Activated naive CD4-positive, alpha-beta T cell treated with anti-CD3 and anti-CD28 coated beads, Interleukin-2, amount 50 U/mL, for 24 hours (primary cell): ENCODE data around the gene TLR6.
"Not testable (repeated sequence)": the region's sequence is repeated elsewhere in the genome, so short reads cannot be mapped to it uniquely, and the experiment has no call there.

ENCODE experiments used
- H3K27ac Mint-ChIP-seq: one replicate; pipeline ENCODE4 v1.8.0; 2021; ENCODE audit warnings: mild to moderate bottlenecking, mixed read lengths
- H3K27me3 Mint-ChIP-seq: one replicate; pipeline ENCODE4 v1.8.0; 2021; ENCODE audit warnings: mixed read lengths
- H3K36me3 Mint-ChIP-seq: one replicate; pipeline ENCODE4 v1.8.0; 2021; ENCODE audit warnings: mixed read lengths
- H3K4me1 Mint-ChIP-seq: one replicate; pipeline ENCODE4 v1.8.0; 2021; ENCODE audit warnings: mixed read lengths
- H3K4me3 Mint-ChIP-seq: one replicate; pipeline ENCODE4 v1.8.0; 2021; ENCODE audit warnings: mild to moderate bottlenecking, mixed read lengths
- H3K9me3 Mint-ChIP-seq: one replicate; pipeline ENCODE4 v1.8.0; 2021; ENCODE audit warnings: mixed read lengths

The TLR6 gene

GRCh38 chr4:38818441-38818976 is 38.1 kb downstream of the TLR6 start:
- peaks cover 13% of the 10 kb centered on the region for H3K9me3 Mint-ChIP-seq
- no peak overlapping the region for H3K27ac Mint-ChIP-seq
- peaks cover 19% of the 10 kb centered on the region for H3K4me1 Mint-ChIP-seq
- H3K27me3 Mint-ChIP-seq: no peaks in the 10 kb centered on the region
- H3K36me3 Mint-ChIP-seq: peaks cover 7% of the 10 kb centered on the region
- H3K4me3 Mint-ChIP-seq: no peak overlapping the region

DNA sequence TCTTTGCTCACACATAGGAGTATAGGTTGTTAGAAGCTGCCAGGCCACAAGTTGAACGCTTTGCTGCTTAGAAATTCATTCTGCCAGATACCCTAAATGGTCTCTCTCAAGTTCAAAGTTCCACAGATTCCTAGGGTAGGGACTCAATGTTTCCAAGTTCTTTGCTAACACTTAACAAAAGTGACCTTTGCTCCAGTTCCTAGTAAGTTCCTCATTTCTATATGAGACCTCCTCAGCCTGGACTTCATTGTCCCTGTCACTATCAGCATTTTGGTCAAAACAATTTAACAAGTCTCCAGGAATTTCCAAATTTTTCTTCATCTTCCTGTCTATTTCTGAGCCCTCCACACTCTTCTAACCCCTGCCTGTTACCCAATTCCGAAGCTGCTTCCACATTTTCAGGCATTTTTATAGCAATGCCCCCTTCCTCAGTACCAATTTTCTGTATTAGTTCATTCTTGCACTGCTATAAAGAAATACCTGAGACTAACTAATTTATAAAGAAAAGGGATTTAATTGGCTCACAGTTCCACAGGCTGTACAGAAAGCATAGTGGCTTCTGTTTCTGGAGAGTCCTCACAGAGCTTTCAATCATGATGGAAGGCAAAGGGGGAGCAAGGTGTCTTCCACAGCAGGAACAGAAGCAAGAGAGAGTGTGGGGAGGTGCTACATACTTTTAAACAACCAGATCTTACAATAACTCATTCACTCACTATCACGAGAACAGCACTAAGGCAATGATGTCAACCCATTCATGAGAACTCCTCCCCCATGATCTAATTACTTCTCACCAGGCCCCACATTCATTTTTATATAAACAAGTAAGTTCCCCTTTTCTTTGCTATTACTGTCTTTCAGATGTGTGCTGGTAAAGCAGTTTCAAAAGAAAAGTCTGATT is 40.5 kb downstream of the TLR6 start:
- H3K27ac Mint-ChIP-seq: no peak overlapping the region
- peaks cover 19% of the 10 kb centered on the region for H3K4me1 Mint-ChIP-seq
- H3K4me3 Mint-ChIP-seq: no peak overlapping the region
- H3K36me3 Mint-ChIP-seq: peaks cover 2% of the 10 kb centered on the region
- H3K9me3 Mint-ChIP-seq: peaks cover 8% of the 10 kb centered on the region
- no peaks in the 10 kb centered on the region for H3K27me3 Mint-ChIP-seq

DNA sequence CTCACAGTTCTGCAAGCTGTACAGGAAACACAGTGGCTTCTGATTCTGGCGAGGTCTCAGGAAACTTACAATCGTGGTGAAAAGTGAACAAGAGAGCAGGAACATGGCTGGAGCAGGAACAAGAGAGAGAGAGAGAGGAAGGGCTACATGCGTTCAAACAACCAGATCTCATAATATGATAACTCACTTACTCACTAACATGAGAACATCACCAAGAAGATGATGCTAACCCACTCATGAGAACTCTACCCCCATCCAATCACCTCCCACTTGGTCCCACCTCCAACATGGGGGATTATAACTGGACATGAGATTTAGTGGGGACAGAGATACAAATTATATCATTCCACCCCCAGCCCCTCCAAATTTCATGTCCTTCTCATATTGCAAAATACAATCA is 42.2 kb downstream of the TLR6 start:
- H3K27ac Mint-ChIP-seq: no peak overlapping the region
- peaks cover 4% of the 10 kb centered on the region for H3K4me1 Mint-ChIP-seq
- peaks cover 2% of the 10 kb centered on the region for H3K36me3 Mint-ChIP-seq
- no peaks in the 10 kb centered on the region for H3K27me3 Mint-ChIP-seq
- H3K4me3 Mint-ChIP-seq: no peak overlapping the region
- peaks cover 8% of the 10 kb centered on the region for H3K9me3 Mint-ChIP-seq

GRCh38 chr4:38811297-38811696 is 45.3 kb downstream of the TLR6 start:
- no peaks in the 10 kb centered on the region for H3K4me1 Mint-ChIP-seq
- H3K36me3 Mint-ChIP-seq: peaks cover 2% of the 10 kb centered on the region
- peaks cover 8% of the 10 kb centered on the region for H3K9me3 Mint-ChIP-seq
- H3K4me3 Mint-ChIP-seq: no peak overlapping the region
- H3K27ac Mint-ChIP-seq: no peak overlapping the region
- H3K27me3 Mint-ChIP-seq: no peaks in the 10 kb centered on the region

GRCh38 chr4:38807462-38807861 is 49.2 kb downstream of the TLR6 start:
- H3K4me3 Mint-ChIP-seq, H3K27ac Mint-ChIP-seq, H3K36me3 Mint-ChIP-seq, H3K9me3 Mint-ChIP-seq, H3K27me3 Mint-ChIP-seq: not testable (repeated sequence)
- H3K4me1 Mint-ChIP-seq: peaks cover 37% of the 10 kb centered on the region

GRCh38 chr4:38806251-38806650 is 50.4 kb downstream of the TLR6 start:
- not testable (repeated sequence) for H3K4me3 Mint-ChIP-seq
- H3K4me1 Mint-ChIP-seq: peaks cover 42% of the 10 kb centered on the region

GRCh38 chr4:38805530-38806145 is 51.0 kb downstream of the TLR6 start:
- Mint-ChIP-seq H3K27ac (peak overlapping the region; percentile 98), H3K4me1 (peaks cover 46% of the 10 kb centered on the region), H3K36me3 (peaks cover 19% of the 10 kb centered on the region), H3K9me3 (peaks cover 8% of the 10 kb centered on the region), H3K4me3 (peak overlapping the region; percentile 91), H3K27me3 (no peaks in the 10 kb centered on the region)

More at GRCh38 chr4:38806251-38806650, 50.4 kb downstream of the TLR6 start:
- not testable (repeated sequence) for H3K9me3 Mint-ChIP-seq, H3K27ac Mint-ChIP-seq, H3K27me3 Mint-ChIP-seq
- H3K36me3 Mint-ChIP-seq: peaks cover 13% of the 10 kb centered on the region

DNA sequence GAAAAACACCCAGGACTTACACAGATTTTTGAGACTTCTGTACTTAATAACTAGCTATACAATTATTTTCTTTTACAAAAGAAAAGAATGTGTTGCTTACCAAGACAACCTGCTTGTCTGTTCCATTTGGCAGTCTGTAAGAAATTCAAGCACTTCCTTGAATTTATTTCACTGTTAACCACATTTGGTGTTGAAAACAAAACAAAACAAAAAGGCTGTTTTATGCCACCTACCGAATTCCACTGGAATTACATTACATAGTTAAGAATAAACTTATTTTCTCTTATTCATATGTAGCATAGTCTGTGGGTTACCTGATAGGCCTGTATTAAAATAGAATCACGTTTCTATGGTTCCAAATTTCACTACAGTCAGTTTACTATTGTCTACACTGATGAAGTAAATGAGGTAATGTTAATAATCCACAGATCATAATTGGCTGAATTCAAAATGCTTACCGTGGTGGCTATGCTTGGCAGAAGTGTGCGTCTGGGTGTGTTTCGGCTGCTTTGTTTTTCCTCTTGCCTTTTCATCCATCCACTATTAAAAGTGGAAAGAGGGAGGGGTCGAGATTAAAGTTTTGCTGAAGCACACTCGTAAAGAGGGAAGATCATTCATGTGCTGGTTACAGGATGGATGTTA is 51.8 kb downstream of the TLR6 start, which contains the start of gene TLR1:
Gene TLR1 (minus strand): TSS at position 138 of the 642 bp plus-strand sequence. CDS start 5,960 bp downstream, outside the sequence.
- Mint-ChIP-seq H3K27ac (peak within 1 kb of the TSS; percentile 98), H3K4me3 (peak within 1 kb of the TSS; percentile 91), H3K4me1 (peaks cover 46% of the 10 kb centered on the region), H3K9me3 (peaks cover 13% of the 10 kb centered on the region), H3K36me3 (peaks cover 28% of the 10 kb centered on the region), H3K27me3 (no peaks in the 10 kb centered on the region)

- Mint-ChIP-seq H3K36me3 (peaks cover 35% of the 10 kb centered on the region), H3K4me1 (peaks cover 46% of the 10 kb centered on the region), H3K27me3 (no peaks in the 10 kb centered on the region), H3K4me3 (peak overlapping the region; percentile 91), H3K9me3 (peaks cover 17% of the 10 kb centered on the region), H3K27ac (peak overlapping the region; percentile 98)
These were observed 52.6 kb downstream of the TLR6 start for GRCh38 chr4:38803833-38804653.

- Mint-ChIP-seq H3K27me3 (no peaks in the 10 kb centered on the region), H3K9me3 (peaks cover 17% of the 10 kb centered on the region), H3K4me3 (peak overlapping the region; percentile 91), H3K36me3 (peaks cover 38% of the 10 kb centered on the region), H3K4me1 (peaks cover 46% of the 10 kb centered on the region), H3K27ac (peak overlapping the region; percentile 51)
These were observed 53.9 kb downstream of the TLR6 start for GRCh38 chr4:38802561-38803355.

DNA sequence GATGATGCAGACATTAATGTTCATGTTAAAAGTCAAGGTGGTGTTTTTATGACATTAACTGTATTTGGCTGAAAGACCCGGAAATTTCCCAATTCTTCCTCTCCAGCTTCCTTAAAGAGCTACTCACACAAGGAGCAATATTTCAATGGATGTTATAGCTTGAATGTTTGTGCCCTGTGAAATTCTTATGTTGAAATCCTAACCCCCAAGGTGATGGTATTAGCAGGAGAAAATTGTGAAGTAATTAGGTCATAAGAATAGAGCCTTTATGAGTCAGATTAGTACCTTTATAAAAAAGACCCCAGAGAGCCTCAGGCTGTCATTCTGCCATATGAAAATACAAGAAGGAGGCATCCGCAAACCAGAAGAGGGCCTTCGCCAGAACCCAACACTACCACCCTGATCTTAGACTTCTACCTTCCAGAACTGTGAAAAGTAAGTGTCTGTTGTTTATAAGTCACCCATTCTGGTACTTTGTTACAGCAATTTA is 55.6 kb downstream of the TLR6 start:
- H3K36me3 Mint-ChIP-seq: peaks cover 41% of the 10 kb centered on the region
- H3K9me3 Mint-ChIP-seq: peaks cover 17% of the 10 kb centered on the region
- H3K4me1 Mint-ChIP-seq: peaks cover 44% of the 10 kb centered on the region
- no peak overlapping the region for H3K27ac Mint-ChIP-seq
- no peak overlapping the region for H3K4me3 Mint-ChIP-seq
- H3K27me3 Mint-ChIP-seq: no peaks in the 10 kb centered on the region

DNA sequence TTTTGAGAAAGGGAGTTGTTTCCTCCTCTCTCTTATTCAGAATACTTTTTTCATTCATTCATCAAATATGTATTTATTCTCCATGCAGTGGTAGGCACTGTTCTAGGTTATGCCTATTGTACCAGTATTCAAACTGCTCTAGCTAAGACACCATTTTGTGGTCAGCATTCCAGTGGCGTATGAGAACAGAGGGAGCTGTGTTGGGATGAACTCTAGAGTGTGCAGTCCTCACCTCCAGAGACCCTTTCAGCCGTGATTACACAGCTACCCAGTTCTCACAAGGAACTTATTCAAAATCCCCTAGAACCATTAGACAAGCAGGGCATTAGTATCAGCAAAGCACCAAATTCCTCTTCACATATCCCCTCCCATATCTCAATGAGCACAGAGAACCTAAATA is 56.3 kb downstream of the TLR6 start:
- H3K9me3 Mint-ChIP-seq: peaks cover 17% of the 10 kb centered on the region
- no peak overlapping the region for H3K27ac Mint-ChIP-seq
- H3K4me3 Mint-ChIP-seq: no peak overlapping the region
- peaks cover 38% of the 10 kb centered on the region for H3K4me1 Mint-ChIP-seq
- H3K36me3 Mint-ChIP-seq: peaks cover 43% of the 10 kb centered on the region
- H3K27me3 Mint-ChIP-seq: no peaks in the 10 kb centered on the region

GRCh38 chr4:38795087-38795486 is 61.5 kb downstream of the TLR6 start:
- Mint-ChIP-seq H3K4me1 (no peaks in the 10 kb centered on the region), H3K27me3 (no peaks in the 10 kb centered on the region), H3K27ac (no peak overlapping the region), H3K9me3 (peaks cover 16% of the 10 kb centered on the region), H3K4me3 (no peak overlapping the region), H3K36me3 (peaks cover 27% of the 10 kb centered on the region)

DNA sequence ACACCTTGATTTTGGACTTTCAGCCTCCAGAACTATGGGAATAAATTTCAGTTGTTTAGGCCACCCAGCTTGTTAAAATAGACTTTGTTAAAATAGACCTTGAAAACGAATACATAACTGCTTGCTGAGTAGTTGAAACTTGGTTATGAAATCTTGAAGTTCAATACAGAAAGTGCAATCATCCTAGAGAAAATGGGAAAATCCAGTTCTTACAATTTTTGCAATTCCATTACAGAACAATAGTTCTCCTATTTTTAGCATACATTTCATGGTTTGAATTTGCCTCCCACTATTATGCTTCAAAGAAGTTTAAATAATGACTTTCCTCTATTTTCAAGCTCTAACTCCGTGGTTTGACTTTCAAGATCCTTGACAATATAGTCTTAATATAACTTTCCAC is 62.6 kb downstream of the TLR6 start:
- Mint-ChIP-seq H3K36me3 (peaks cover 18% of the 10 kb centered on the region), H3K9me3 (peaks cover 13% of the 10 kb centered on the region), H3K27ac (no peak overlapping the region), H3K27me3 (no peaks in the 10 kb centered on the region), H3K4me3 (no peak overlapping the region), H3K4me1 (no peaks in the 10 kb centered on the region)
